H1 (cell line): ENCODE results near the gene STX8. TPM values are rescaled to one million over a fixed set of nuclear protein-coding genes. Genes with fewer than 3 reads are reported as not detected.

Experiments
- CBX5 ChIP-seq: fragments of 300-800, 300-1000 bp; sonication (generic); IDR thresholded peaks from 2 replicates; pipeline ENCODE4 v1.7.1; 2016; ENCODE audit warnings: antibody characterized with exemption, low read length, low read depth
- CREB1 ChIP-seq: IDR thresholded peaks from 2 replicates; pipeline ENCODE4 v1.6.1; 2012; ENCODE audit warnings: inconsistent platforms
- EP300 ChIP-seq, 2 experiments: IDR thresholded peaks; 1 replicate in 1 of 2; 2 replicates in 1 of 2; pipeline ENCODE4 v1.6.1; 2011 to 2012; ENCODE audit warnings: low read depth in 2 of 2, low read length in 2 of 2, mild to moderate bottlenecking in 2 of 2, borderline replicate concordance in 1 of 2, inconsistent platforms in 1 of 2, moderate library complexity in 1 of 2
- EZH2 ChIP-seq: fragments of 200-600 bp; sonication (generic); IDR thresholded peaks from 2 replicates; pipeline ENCODE4 v1.7.1; 2012; ENCODE audit warnings: low read depth, mild to moderate bottlenecking, moderate library complexity, low read length, inconsistent platforms; ENCODE audit not compliant: severe bottlenecking
- HDAC6 ChIP-seq: IDR thresholded peaks from one replicate; pipeline ENCODE4 v1.7.1; 2012; ENCODE audit warnings: low read depth, mild to moderate bottlenecking, inconsistent platforms, low read length, moderate library complexity
- KDM5A ChIP-seq: fragments of 200-600 bp; IDR thresholded peaks from 2 replicates; pipeline ENCODE4 v1.7.1; 2012; ENCODE audit warnings: mild to moderate bottlenecking, low read length, inconsistent platforms, mixed read lengths
- NANOG ChIP-seq: IDR thresholded peaks from 2 replicates; pipeline ENCODE4 v1.6.1; 2011; ENCODE audit warnings: low read length, low read depth, mild to moderate bottlenecking, inconsistent platforms; ENCODE audit not compliant: insufficient read depth, poor library complexity, severe bottlenecking
- NRF1 ChIP-seq: IDR thresholded peaks from 2 replicates; pipeline ENCODE4 v1.6.1; 2011; ENCODE audit warnings: mild to moderate bottlenecking, low read depth, low read length, improper control_type of control experiment
- RAD21 ChIP-seq, 2 experiments: IDR thresholded peaks in 1 of 2; conservative IDR thresholded peaks in 1 of 2; 2 replicates each; pipeline ENCODE4 v1.6.1; 2011; ENCODE audit warnings: low read depth in 2 of 2, low read length in 2 of 2, improper control_type of control experiment in 1 of 2, inconsistent platforms in 1 of 2, mild to moderate bottlenecking in 1 of 2, moderate library complexity in 1 of 2
- SRF ChIP-seq: IDR thresholded peaks from 2 replicates; pipeline ENCODE4 v1.6.1; 2011; ENCODE audit warnings: mild to moderate bottlenecking, low read depth, low read length, moderate library complexity
- polyA plus RNA-seq, 7 experiments: library from polyadenylated mRNA; depleted of rRNA in 3 of 7; stranded (reverse) in 5 of 7; unstranded in 2 of 7; fragments of >200 nt in 5 of 7; fragments of 200-250 nt in 2 of 7; gene quantifications; 1 replicate in 5 of 7; 2 replicates in 1 of 7; 4 replicates in 1 of 7; pipeline versions ENCODE4 v1.2.1 to v1.2.3, GENCODE V29; 2011 to 2013; ENCODE audit warnings: missing spikeins in 2 of 7, mixed read lengths in 2 of 7
- total RNA-seq: library from RNA; stranded (reverse); fragmentation: NEBNext Ultra II Directional; extraction: Animal tissue kit (Norgen Biotek cat#: 25700); gene quantifications from 2 replicates; pipeline ENCODE4 v1.2.1, GENCODE V29; 2021
- TF ChIP-seq, protein P1 (sequence below): fragments of 300-600 bp; sonication (generic); IDR thresholded peaks from 2 replicates; pipeline ENCODE4 v1.7.1; 2012; ENCODE audit warnings: low read length, moderate library complexity, mild to moderate bottlenecking, inconsistent platforms; ENCODE audit not compliant: insufficient replicate concordance

The STX8 gene
- total and polyA plus RNA-seq, 2 of the 8 experiments (the other 6 are each of a cell fraction or from before 2014, with no cell fraction given), result 22.8 to 42.5 TPM

DNA sequence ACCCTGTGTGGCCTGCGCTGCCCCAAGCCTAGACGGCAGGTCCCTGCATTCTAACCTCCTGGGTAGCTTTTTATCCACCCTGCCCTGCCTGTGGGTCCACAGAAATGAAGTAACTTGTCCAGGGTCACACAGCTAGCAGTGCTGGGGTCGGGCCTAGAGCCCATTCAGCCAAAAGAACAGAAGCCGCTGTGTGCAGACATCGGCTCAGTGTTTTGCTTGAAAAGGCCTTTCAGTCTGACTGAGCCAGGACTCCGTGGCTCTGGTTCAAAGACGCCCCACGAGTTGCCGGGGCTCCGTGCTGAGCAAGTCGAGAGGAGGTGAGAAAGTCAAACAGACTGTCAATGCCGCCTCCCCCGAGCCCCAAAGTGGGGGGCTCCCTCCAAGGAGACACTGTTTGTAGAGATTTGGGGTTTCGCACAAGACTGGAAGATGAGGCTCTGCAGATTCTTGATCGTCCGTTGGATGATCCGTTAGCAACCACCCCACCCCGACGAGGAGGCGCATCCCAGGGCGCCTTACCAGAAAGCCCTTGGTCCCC is 328.1 kb downstream of the STX8 start (continued):
- TF ChIP-seq, protein P1, sequence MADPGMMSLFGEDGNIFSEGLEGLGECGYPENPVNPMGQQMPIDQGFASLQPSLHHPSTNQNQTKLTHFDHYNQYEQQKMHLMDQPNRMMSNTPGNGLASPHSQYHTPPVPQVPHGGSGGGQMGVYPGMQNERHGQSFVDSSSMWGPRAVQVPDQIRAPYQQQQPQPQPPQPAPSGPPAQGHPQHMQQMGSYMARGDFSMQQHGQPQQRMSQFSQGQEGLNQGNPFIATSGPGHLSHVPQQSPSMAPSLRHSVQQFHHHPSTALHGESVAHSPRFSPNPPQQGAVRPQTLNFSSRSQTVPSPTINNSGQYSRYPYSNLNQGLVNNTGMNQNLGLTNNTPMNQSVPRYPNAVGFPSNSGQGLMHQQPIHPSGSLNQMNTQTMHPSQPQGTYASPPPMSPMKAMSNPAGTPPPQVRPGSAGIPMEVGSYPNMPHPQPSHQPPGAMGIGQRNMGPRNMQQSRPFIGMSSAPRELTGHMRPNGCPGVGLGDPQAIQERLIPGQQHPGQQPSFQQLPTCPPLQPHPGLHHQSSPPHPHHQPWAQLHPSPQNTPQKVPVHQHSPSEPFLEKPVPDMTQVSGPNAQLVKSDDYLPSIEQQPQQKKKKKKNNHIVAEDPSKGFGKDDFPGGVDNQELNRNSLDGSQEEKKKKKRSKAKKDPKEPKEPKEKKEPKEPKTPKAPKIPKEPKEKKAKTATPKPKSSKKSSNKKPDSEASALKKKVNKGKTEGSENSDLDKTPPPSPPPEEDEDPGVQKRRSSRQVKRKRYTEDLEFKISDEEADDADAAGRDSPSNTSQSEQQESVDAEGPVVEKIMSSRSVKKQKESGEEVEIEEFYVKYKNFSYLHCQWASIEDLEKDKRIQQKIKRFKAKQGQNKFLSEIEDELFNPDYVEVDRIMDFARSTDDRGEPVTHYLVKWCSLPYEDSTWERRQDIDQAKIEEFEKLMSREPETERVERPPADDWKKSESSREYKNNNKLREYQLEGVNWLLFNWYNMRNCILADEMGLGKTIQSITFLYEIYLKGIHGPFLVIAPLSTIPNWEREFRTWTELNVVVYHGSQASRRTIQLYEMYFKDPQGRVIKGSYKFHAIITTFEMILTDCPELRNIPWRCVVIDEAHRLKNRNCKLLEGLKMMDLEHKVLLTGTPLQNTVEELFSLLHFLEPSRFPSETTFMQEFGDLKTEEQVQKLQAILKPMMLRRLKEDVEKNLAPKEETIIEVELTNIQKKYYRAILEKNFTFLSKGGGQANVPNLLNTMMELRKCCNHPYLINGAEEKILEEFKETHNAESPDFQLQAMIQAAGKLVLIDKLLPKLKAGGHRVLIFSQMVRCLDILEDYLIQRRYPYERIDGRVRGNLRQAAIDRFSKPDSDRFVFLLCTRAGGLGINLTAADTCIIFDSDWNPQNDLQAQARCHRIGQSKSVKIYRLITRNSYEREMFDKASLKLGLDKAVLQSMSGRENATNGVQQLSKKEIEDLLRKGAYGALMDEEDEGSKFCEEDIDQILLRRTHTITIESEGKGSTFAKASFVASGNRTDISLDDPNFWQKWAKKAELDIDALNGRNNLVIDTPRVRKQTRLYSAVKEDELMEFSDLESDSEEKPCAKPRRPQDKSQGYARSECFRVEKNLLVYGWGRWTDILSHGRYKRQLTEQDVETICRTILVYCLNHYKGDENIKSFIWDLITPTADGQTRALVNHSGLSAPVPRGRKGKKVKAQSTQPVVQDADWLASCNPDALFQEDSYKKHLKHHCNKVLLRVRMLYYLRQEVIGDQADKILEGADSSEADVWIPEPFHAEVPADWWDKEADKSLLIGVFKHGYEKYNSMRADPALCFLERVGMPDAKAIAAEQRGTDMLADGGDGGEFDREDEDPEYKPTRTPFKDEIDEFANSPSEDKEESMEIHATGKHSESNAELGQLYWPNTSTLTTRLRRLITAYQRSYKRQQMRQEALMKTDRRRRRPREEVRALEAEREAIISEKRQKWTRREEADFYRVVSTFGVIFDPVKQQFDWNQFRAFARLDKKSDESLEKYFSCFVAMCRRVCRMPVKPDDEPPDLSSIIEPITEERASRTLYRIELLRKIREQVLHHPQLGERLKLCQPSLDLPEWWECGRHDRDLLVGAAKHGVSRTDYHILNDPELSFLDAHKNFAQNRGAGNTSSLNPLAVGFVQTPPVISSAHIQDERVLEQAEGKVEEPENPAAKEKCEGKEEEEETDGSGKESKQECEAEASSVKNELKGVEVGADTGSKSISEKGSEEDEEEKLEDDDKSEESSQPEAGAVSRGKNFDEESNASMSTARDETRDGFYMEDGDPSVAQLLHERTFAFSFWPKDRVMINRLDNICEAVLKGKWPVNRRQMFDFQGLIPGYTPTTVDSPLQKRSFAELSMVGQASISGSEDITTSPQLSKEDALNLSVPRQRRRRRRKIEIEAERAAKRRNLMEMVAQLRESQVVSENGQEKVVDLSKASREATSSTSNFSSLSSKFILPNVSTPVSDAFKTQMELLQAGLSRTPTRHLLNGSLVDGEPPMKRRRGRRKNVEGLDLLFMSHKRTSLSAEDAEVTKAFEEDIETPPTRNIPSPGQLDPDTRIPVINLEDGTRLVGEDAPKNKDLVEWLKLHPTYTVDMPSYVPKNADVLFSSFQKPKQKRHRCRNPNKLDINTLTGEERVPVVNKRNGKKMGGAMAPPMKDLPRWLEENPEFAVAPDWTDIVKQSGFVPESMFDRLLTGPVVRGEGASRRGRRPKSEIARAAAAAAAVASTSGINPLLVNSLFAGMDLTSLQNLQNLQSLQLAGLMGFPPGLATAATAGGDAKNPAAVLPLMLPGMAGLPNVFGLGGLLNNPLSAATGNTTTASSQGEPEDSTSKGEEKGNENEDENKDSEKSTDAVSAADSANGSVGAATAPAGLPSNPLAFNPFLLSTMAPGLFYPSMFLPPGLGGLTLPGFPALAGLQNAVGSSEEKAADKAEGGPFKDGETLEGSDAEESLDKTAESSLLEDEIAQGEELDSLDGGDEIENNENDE, result no peak
- no peak for TF ChIP-seq EZH2
- no peak for TF ChIP-seq CBX5
- no peak for TF ChIP-seq CREB1
- TF ChIP-seq NRF1, result no peak
- no peak for TF ChIP-seq SRF
- no peak for TF ChIP-seq NANOG
- no peak for TF ChIP-seq HDAC6
- no peak for TF ChIP-seq KDM5A
- no peak for TF ChIP-seq EP300 (IDR thresholded peaks at IDR 0.05; ENCODE audit: borderline replicate concordance in 1 of 2, low read depth in 2 of 2, low read length in 2 of 2)
- TF ChIP-seq RAD21 (IDR thresholded peaks at IDR 0.05 in 1 of 2, conservative IDR thresholded peaks at IDR 0.05 in 1 of 2; ENCODE audit: low read depth in 2 of 2, low read length in 2 of 2), result no peak
